Activated T-cell treated with anti-CD3 and anti-CD28 coated beads for 48 hours (primary cell): ENCODE data around the gene ADD2.

Experiments
- DNase-seq: peaks from one replicate; pipeline ENCODE4 v3.0.0-alpha.2; 2020; ENCODE audit warnings: low read depth

Gene ADD2

GRCh38 chr2:70720124-70720523 is 47.9 kb downstream of the ADD2 start:
- no peak for DNase-seq

- DNase-seq = no peak
Measured at GRCh38 chr2:70719231-70719630, 48.8 kb downstream of the ADD2 start.

- DNase-seq = no peak
Measured at GRCh38 chr2:70718736-70719135, 49.3 kb downstream of the ADD2 start.

GRCh38 chr2:70718241-70718640 is 49.8 kb downstream of the ADD2 start:
- DNase-seq = no peak

- DNase-seq = no peak
Measured at GRCh38 chr2:70717431-70718038, 50.5 kb downstream of the ADD2 start.

GRCh38 chr2:70716951-70717350 is 51.0 kb downstream of the ADD2 start:
- no peak for DNase-seq

GRCh38 chr2:70716131-70716743 is 51.8 kb downstream of the ADD2 start:
- DNase-seq = no peak

GRCh38 chr2:70715071-70715985 is 52.7 kb downstream of the ADD2 start:
- DNase-seq = no peak

- no peak for DNase-seq
Measured at GRCh38 chr2:70714141-70714905, 53.7 kb downstream of the ADD2 start.

- DNase-seq = no peak
Measured at GRCh38 chr2:70712916-70713315, 55.1 kb downstream of the ADD2 start.

GRCh38 chr2:70711191-70711590 is 56.8 kb downstream of the ADD2 start:
- no peak for DNase-seq

- no peak for DNase-seq
Measured at GRCh38 chr2:70710038-70710690, 57.8 kb downstream of the ADD2 start.

GRCh38 chr2:70709275-70710037 is 58.5 kb downstream of the ADD2 start:
- DNase-seq = no peak

- DNase-seq = peak; percentile 26
Measured at GRCh38 chr2:70708376-70709199, 59.4 kb downstream of the ADD2 start.

- DNase-seq = no peak
Measured at GRCh38 chr2:70707706-70708105, 60.3 kb downstream of the ADD2 start.

GRCh38 chr2:70706026-70706795 is 61.8 kb downstream of the ADD2 start:
- no peak for DNase-seq

- DNase-seq = no peak
Measured at GRCh38 chr2:70705160-70705850, 62.7 kb downstream of the ADD2 start.

GRCh38 chr2:70703900-70704549 is 64.0 kb downstream of the ADD2 start:
- no peak for DNase-seq
